ENCODE results near the gene WDR64. TPM values are rescaled to one million over a fixed set of nuclear protein-coding genes. Genes with fewer than 3 reads are reported as not detected.

WDR64 gene
- total RNA-seq, 1 donor from 2014 or later = 0.07 TPM

DNA sequence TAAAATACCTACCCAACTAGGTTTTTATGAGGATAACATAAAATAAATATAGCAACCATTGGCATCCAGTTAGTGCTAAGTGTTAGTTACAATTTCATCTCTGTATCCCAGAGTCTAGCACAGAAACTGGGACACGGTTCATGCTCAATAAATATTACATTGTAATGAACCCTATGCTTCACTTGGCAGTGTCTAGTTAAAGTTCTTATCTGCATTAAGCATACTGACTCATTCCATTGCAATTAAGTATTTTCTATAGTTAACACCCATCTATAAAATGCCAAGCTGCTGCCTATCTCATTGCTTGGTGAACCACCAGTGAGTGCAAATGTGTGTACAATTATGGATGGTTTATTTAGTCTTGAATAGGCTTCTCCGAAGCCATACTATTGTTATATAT lies 27.1 kb upstream of the WDR64 start:
- DNase-seq (ENCODE audit: low spot score, unreplicated experiment) = no peak
- H3K36me3 Mint-ChIP-seq (ENCODE audit: insufficient read depth) = peaks cover 5% of the 10 kb centered on the region
- H3K9me3 Mint-ChIP-seq (ENCODE audit: low read depth) = no peaks in the 10 kb centered on the region
- H3K27ac Mint-ChIP-seq = no peak overlapping the region
- H3K27me3 Mint-ChIP-seq = no peaks in the 10 kb centered on the region
- no peak overlapping the region for H3K4me3 Mint-ChIP-seq (ENCODE audit: low read depth)
- TF ChIP-seq, protein P1, sequence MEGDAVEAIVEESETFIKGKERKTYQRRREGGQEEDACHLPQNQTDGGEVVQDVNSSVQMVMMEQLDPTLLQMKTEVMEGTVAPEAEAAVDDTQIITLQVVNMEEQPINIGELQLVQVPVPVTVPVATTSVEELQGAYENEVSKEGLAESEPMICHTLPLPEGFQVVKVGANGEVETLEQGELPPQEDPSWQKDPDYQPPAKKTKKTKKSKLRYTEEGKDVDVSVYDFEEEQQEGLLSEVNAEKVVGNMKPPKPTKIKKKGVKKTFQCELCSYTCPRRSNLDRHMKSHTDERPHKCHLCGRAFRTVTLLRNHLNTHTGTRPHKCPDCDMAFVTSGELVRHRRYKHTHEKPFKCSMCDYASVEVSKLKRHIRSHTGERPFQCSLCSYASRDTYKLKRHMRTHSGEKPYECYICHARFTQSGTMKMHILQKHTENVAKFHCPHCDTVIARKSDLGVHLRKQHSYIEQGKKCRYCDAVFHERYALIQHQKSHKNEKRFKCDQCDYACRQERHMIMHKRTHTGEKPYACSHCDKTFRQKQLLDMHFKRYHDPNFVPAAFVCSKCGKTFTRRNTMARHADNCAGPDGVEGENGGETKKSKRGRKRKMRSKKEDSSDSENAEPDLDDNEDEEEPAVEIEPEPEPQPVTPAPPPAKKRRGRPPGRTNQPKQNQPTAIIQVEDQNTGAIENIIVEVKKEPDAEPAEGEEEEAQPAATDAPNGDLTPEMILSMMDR (IDR thresholded peaks at IDR 0.05; ENCODE audit: unreplicated experiment) = no peak
- peaks cover 2% of the 10 kb centered on the region for H3K4me1 Mint-ChIP-seq (ENCODE audit: low read depth)

GRCh38 chr1:241627453-241628259 lies 24.4 kb upstream of the WDR64 start:
- TF ChIP-seq, protein P1 (IDR thresholded peaks at IDR 0.05; ENCODE audit: unreplicated experiment) = peak; percentile 69
- Mint-ChIP-seq H3K4me1 (ENCODE audit: low read depth) (peaks cover 8% of the 10 kb centered on the region), H3K27ac (no peak overlapping the region), H3K36me3 (ENCODE audit: insufficient read depth) (peaks cover 3% of the 10 kb centered on the region), H3K4me3 (ENCODE audit: low read depth) (no peak overlapping the region), H3K9me3 (ENCODE audit: low read depth) (no peaks in the 10 kb centered on the region), H3K27me3 (no peaks in the 10 kb centered on the region)
- DNase-seq (ENCODE audit: low spot score, unreplicated experiment) = no peak

DNA sequence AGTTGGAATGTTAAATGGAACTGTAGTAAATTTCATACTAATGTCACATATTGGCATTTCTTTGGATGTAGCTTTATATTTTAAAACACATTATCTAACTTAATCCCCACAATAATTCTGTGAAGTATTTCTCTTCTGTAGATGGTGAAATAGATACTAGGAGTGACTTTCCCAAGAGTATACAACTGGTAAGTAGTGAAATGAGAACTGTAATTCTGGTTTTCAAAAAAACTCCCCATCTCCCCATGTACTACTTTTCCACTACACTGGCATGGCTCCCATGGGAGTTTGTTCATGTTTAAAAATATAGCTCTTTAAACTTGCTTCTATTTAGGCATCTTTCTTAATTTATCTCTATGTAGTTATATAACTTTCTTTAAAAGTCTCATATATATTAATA lies 22.1 kb upstream of the WDR64 start:
- peaks cover 11% of the 10 kb centered on the region for H3K36me3 Mint-ChIP-seq (ENCODE audit: insufficient read depth)
- no peaks in the 10 kb centered on the region for H3K27me3 Mint-ChIP-seq
- H3K27ac Mint-ChIP-seq = no peak overlapping the region
- peaks cover 8% of the 10 kb centered on the region for H3K4me1 Mint-ChIP-seq (ENCODE audit: low read depth)
- peaks cover 2% of the 10 kb centered on the region for H3K9me3 Mint-ChIP-seq (ENCODE audit: low read depth)
- no peak overlapping the region for H3K4me3 Mint-ChIP-seq (ENCODE audit: low read depth)
- TF ChIP-seq, protein P1 (IDR thresholded peaks at IDR 0.05; ENCODE audit: unreplicated experiment) = no peak
- DNase-seq (ENCODE audit: low spot score, unreplicated experiment) = no peak

DNA sequence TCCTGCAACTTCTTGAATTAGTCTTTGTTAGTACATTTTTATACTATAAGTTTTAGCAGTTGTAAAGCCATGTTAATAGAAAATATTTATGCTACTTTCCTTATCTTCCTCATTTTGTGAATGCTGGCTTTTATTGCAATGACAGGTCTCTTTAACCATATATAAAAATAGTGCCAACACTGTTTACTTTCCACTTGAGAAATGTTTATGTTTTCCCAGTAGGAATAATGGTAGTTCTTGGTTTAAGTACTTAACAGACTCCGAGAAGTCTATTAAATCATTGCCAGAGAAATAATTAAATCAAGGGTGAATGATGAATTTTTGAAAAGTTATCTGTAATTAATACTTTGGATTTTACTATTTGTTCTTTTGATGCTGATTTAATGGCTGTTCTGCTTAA lies 21.6 kb upstream of the WDR64 start:
- H3K4me1 Mint-ChIP-seq (ENCODE audit: low read depth) = peaks cover 8% of the 10 kb centered on the region
- no peak overlapping the region for H3K27ac Mint-ChIP-seq
- H3K4me3 Mint-ChIP-seq (ENCODE audit: low read depth) = no peak overlapping the region
- H3K27me3 Mint-ChIP-seq = no peaks in the 10 kb centered on the region
- DNase-seq (ENCODE audit: low spot score, unreplicated experiment) = no peak
- peaks cover 7% of the 10 kb centered on the region for H3K9me3 Mint-ChIP-seq (ENCODE audit: low read depth)
- H3K36me3 Mint-ChIP-seq (ENCODE audit: insufficient read depth) = peaks cover 16% of the 10 kb centered on the region
- TF ChIP-seq, protein P1 (IDR thresholded peaks at IDR 0.05; ENCODE audit: unreplicated experiment) = no peak

DNA sequence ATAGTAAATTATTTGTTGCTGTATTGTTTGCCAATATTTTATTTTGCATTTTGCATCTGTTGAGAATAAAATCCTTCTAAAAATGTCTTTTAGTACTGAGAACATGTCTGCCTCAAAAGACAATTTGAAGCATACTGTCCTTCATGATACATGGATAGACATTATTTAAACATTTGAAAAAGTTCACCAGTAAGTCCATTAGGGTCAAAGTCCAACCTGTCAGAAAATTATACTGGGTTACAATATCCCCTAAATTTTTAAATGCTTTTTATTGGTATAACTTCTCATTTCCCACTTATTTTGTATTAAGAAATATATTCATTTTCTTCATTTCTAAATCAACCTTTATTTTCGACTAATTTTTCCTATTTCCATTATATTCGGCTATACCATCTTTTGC lies 21.2 kb upstream of the WDR64 start:
- no peak overlapping the region for H3K4me3 Mint-ChIP-seq (ENCODE audit: low read depth)
- no peak overlapping the region for H3K27ac Mint-ChIP-seq
- H3K9me3 Mint-ChIP-seq (ENCODE audit: low read depth) = peaks cover 7% of the 10 kb centered on the region
- peaks cover 8% of the 10 kb centered on the region for H3K4me1 Mint-ChIP-seq (ENCODE audit: low read depth)
- TF ChIP-seq, protein P1 (IDR thresholded peaks at IDR 0.05; ENCODE audit: unreplicated experiment) = no peak
- no peaks in the 10 kb centered on the region for H3K27me3 Mint-ChIP-seq
- peaks cover 18% of the 10 kb centered on the region for H3K36me3 Mint-ChIP-seq (ENCODE audit: insufficient read depth)
- DNase-seq (ENCODE audit: low spot score, unreplicated experiment) = no peak

Data from progenitor cell of endocrine pancreas (in vitro differentiated cells).